Tibial nerve (tissue), 3 donors: ENCODE data around the gene SNX9.

Source experiments
- POLR2A ChIP-seq, 2 donors: fragments of 450-650 bp; IDR thresholded peaks; one replicate each; pipeline ENCODE4 v1.6.1; 2017; ENCODE audit warnings: antibody characterized with exemption in 2 of 2, mild to moderate bottlenecking in 2 of 2, moderate library complexity in 2 of 2
- TF ChIP-seq, protein P1 (sequence below), 5 experiments: fragments of 200-600 bp in 3 of 5; fragments of 450-650 bp in 2 of 5; sonication (generic) in 3 of 5; IDR thresholded peaks; one replicate each; pipeline ENCODE4 v1.5.1; 2016 to 2019; ENCODE audit warnings: antibody characterized with exemption in 5 of 5, mild to moderate bottlenecking in 3 of 5, moderate library complexity in 2 of 5

DNA sequence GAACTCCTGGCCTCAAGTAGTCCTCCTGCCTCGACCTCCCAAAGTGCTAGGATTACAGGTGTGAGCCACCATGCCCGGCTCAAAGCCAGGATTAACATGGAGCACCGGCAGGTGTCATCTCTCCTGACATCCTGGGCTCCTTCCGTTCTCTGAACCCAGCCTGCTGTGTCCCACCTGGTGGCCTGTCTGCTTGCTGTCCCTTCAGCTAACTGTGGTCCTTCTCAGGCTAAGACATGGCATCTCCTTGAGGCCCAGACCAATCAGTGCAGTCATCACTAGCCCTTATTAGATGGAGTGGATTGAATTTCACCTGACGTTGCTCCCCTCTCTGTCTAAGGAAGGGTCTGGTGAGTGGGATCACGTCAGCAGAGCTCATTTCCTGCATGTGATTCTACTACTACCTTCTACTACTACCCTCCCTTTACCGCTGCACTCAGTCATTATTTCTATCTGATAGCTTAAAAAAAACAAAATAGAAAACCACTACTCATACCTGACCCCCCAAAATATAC lies 130.6 kb downstream of the SNX9 start:
- TF ChIP-seq, protein P1, sequence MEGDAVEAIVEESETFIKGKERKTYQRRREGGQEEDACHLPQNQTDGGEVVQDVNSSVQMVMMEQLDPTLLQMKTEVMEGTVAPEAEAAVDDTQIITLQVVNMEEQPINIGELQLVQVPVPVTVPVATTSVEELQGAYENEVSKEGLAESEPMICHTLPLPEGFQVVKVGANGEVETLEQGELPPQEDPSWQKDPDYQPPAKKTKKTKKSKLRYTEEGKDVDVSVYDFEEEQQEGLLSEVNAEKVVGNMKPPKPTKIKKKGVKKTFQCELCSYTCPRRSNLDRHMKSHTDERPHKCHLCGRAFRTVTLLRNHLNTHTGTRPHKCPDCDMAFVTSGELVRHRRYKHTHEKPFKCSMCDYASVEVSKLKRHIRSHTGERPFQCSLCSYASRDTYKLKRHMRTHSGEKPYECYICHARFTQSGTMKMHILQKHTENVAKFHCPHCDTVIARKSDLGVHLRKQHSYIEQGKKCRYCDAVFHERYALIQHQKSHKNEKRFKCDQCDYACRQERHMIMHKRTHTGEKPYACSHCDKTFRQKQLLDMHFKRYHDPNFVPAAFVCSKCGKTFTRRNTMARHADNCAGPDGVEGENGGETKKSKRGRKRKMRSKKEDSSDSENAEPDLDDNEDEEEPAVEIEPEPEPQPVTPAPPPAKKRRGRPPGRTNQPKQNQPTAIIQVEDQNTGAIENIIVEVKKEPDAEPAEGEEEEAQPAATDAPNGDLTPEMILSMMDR (IDR thresholded peaks at IDR 0.05): no peak
- TF ChIP-seq POLR2A (IDR thresholded peaks at IDR 0.05): no peak
